ENCODE data around the gene NUDT17. TPM values are rescaled to one million over a fixed set of nuclear protein-coding genes. Genes with fewer than 3 reads are reported as not detected.

The NUDT17 gene
- total and polyA plus RNA-seq, 3 donors from 2014 or later: 9.5 to 13.1 (median 9.5) TPM

- Histone ChIP-seq H3K4me1 (peaks cover 24% of the 10 kb centered on the region), H3K36me3 (ENCODE audit: low read depth, missing control alignments) (no peaks in the 10 kb centered on the region), H3K27ac (no peak overlapping the region), H3K27me3 (no peaks in the 10 kb centered on the region), H3K9me3 (no peaks in the 10 kb centered on the region), H3K4me3 (no peak overlapping the region)
- no peak for DNase-seq
- intact Hi-C loops (cut with DNase I; ENCODE audit: low total_unique reads): no loop called here
- WGBS, 2 donors: 96 to 100% methylated on average over 1 of the region's 1 CpG
- TF ChIP-seq POLR2A (IDR thresholded peaks at IDR 0.05) (no peak), CTCF (IDR thresholded peaks at IDR 0.05) (no peak)
Observed at GRCh38 chr1:145895471-145895870, 50.0 kb downstream of the NUDT17 start.

GRCh38 chr1:145897969-145898368 lies 52.5 kb downstream of the NUDT17 start:
- TF ChIP-seq POLR2A (IDR thresholded peaks at IDR 0.05): no peak
- no peak for TF ChIP-seq CTCF (IDR thresholded peaks at IDR 0.05)
- WGBS, 2 donors: 54 to 65% methylated on average over 1 of the region's 1 CpG
- DNase-seq: no peak
- intact Hi-C loops (cut with DNase I; ENCODE audit: low total_unique reads): no loop called here
- Histone ChIP-seq H3K27ac (no peak overlapping the region), H3K9me3 (no peaks in the 10 kb centered on the region), H3K36me3 (ENCODE audit: low read depth, missing control alignments) (no peaks in the 10 kb centered on the region), H3K4me3 (no peak overlapping the region), H3K27me3 (no peaks in the 10 kb centered on the region), H3K4me1 (peaks cover 3% of the 10 kb centered on the region)

Small RNAs within 50 kb of the gene (microRNA-seq; reads per million reads assigned to microRNA genes)
- 0 reads per million in 2 donors for gene MIR6736 (ENCODE audit: borderline number of aligned reads in 2 of 2, borderline replicate concordance in 1 of 2)

Small RNAs within 50 kb of the gene (small RNA-seq; reads per million reads assigned to genes)
- 0 reads per million in 2 donors for gene MIR6736

Other genes with a start within 250 kb of the NUDT17 start
- 10 to 100 TPM; 41.1 to 48.3 TPM for gene GPR89A, start 237.6 kb upstream of the NUDT17 start, total RNA-seq
- gene GPR89A, start 237.6 kb upstream of the NUDT17 start, polyA plus RNA-seq (ENCODE audit: insufficient read depth, low read depth, low replicate concordance): 35.6 TPM
- 1 to 10 TPM in 1 of 2 donors, under 1 TPM in 1; 0.94 to 1.5 TPM for gene PDZK1, start 138.3 kb upstream of the NUDT17 start, total RNA-seq
- gene PDZK1, start 138.3 kb upstream of the NUDT17 start, polyA plus RNA-seq (ENCODE audit: insufficient read depth, low read depth, low replicate concordance): 3.5 TPM
- gene CD160, start 126.1 kb upstream of the NUDT17 start, total RNA-seq: under 1 TPM in 1 of 2 donors, not detected in 1; 0.31 TPM
- 0.45 TPM for gene CD160, start 126.1 kb upstream of the NUDT17 start, polyA plus RNA-seq (ENCODE audit: insufficient read depth, low read depth, low replicate concordance)
- 10 to 100 TPM; 24.4 to 29.1 TPM for gene RNF115, start 21.5 kb upstream of the NUDT17 start, total RNA-seq
- 13.8 TPM for gene RNF115, start 21.5 kb upstream of the NUDT17 start, polyA plus RNA-seq (ENCODE audit: insufficient read depth, low read depth, low replicate concordance)
- 10 to 100 TPM; 56.2 to 63.8 TPM for gene POLR3C, start 21.4 kb upstream of the NUDT17 start, total RNA-seq
- 73.3 TPM for gene POLR3C, start 21.4 kb upstream of the NUDT17 start, polyA plus RNA-seq (ENCODE audit: insufficient read depth, low read depth, low replicate concordance)
- 10 to 100 TPM; 39.8 to 40.1 TPM for gene PIAS3, start 13.5 kb downstream of the NUDT17 start, total RNA-seq
- 30.9 TPM for gene PIAS3, start 13.5 kb downstream of the NUDT17 start, polyA plus RNA-seq (ENCODE audit: insufficient read depth, low read depth, low replicate concordance)
- 1 to 10 TPM; 1.3 to 1.7 TPM for gene ANKRD35, start 40.2 kb downstream of the NUDT17 start, total RNA-seq
- 3.3 TPM for gene ANKRD35, start 40.2 kb downstream of the NUDT17 start, polyA plus RNA-seq (ENCODE audit: insufficient read depth, low read depth, low replicate concordance)
- gene ITGA10, start 64.4 kb downstream of the NUDT17 start, total RNA-seq: 1 to 10 TPM; 4.3 to 6.3 TPM
- gene ITGA10, start 64.4 kb downstream of the NUDT17 start, polyA plus RNA-seq (ENCODE audit: insufficient read depth, low read depth, low replicate concordance): 3.4 TPM
- gene PEX11B, start 73.1 kb downstream of the NUDT17 start, total RNA-seq: 10 to 100 TPM; 42.1 to 42.7 TPM
- 54.8 TPM for gene PEX11B, start 73.1 kb downstream of the NUDT17 start, polyA plus RNA-seq (ENCODE audit: insufficient read depth, low read depth, low replicate concordance)
- 100 to 1,000 TPM; 158 to 174 TPM for gene RBM8A, start 81.9 kb downstream of the NUDT17 start, total RNA-seq
- gene RBM8A, start 81.9 kb downstream of the NUDT17 start, polyA plus RNA-seq (ENCODE audit: insufficient read depth, low read depth, low replicate concordance): 123 TPM
- gene LIX1L, start 112.4 kb downstream of the NUDT17 start, total RNA-seq: 10 to 100 TPM; 15.8 to 20.6 TPM
- 16.6 TPM for gene LIX1L, start 112.4 kb downstream of the NUDT17 start, polyA plus RNA-seq (ENCODE audit: insufficient read depth, low read depth, low replicate concordance)
- under 1 TPM; 0.31 to 0.43 TPM for gene ANKRD34A, start 118.9 kb downstream of the NUDT17 start, total RNA-seq
- gene ANKRD34A, start 118.9 kb downstream of the NUDT17 start, polyA plus RNA-seq (ENCODE audit: insufficient read depth, low read depth, low replicate concordance): 0.51 TPM
- gene POLR3GL, start 119.1 kb downstream of the NUDT17 start, total RNA-seq: 10 to 100 TPM; 20.9 to 23.5 TPM
- gene POLR3GL, start 119.1 kb downstream of the NUDT17 start, polyA plus RNA-seq (ENCODE audit: insufficient read depth, low read depth, low replicate concordance): 37.9 TPM
- gene TXNIP, start 150.9 kb downstream of the NUDT17 start, total RNA-seq: 100 to 1,000 TPM; 268 to 328 TPM
- gene TXNIP, start 150.9 kb downstream of the NUDT17 start, polyA plus RNA-seq (ENCODE audit: insufficient read depth, low read depth, low replicate concordance): 274 TPM
- gene HJV, start 176.1 kb downstream of the NUDT17 start, total RNA-seq: under 1 TPM in 1 of 2 donors, not detected in 1; 0.43 TPM
- gene HJV, start 176.1 kb downstream of the NUDT17 start, polyA plus RNA-seq (ENCODE audit: insufficient read depth, low read depth, low replicate concordance): 7.7 TPM

All from testis (tissue), 3 donors.